Brain pericyte (primary cell): ENCODE measurements around the gene GYS2.

Experiments
- DNase-seq: peaks from one replicate; pipeline ENCODE4 v3.0.0-alpha.2; 2012; ENCODE audit warnings: low read depth, low spot score

The GYS2 gene

GRCh38 chr12:21505888-21506287, 98.8 kb downstream of the GYS2 start:
- no peak for DNase-seq

- DNase-seq = no peak
These were observed 101.8 kb downstream of the GYS2 start for GRCh38 chr12:21502872-21503271.

- DNase-seq = no peak
These were observed 102.5 kb downstream of the GYS2 start for GRCh38 chr12:21502164-21502496.

- peak; percentile 95 for DNase-seq
These were observed 103.1 kb downstream of the GYS2 start, which contains the start of the genes GOLT1B and RECQL for GRCh38 chr12:21501258-21502163. TSS of gene GOLT1B (plus strand) at chr12:21501789. CDS start at chr12:21501924, 135 bp downstream. TSS of gene RECQL (minus strand) at chr12:21501635. CDS start at chr12:21499570, 2,065 bp downstream.

GRCh38 chr12:21500786-21501257, 103.8 kb downstream of the GYS2 start:
- no peak for DNase-seq

- DNase-seq = no peak
These were observed 104.9 kb downstream of the GYS2 start for GRCh38 chr12:21499765-21500164.
